ENCODE measurements around the gene JAZF1.

JAZF1 gene

DNA sequence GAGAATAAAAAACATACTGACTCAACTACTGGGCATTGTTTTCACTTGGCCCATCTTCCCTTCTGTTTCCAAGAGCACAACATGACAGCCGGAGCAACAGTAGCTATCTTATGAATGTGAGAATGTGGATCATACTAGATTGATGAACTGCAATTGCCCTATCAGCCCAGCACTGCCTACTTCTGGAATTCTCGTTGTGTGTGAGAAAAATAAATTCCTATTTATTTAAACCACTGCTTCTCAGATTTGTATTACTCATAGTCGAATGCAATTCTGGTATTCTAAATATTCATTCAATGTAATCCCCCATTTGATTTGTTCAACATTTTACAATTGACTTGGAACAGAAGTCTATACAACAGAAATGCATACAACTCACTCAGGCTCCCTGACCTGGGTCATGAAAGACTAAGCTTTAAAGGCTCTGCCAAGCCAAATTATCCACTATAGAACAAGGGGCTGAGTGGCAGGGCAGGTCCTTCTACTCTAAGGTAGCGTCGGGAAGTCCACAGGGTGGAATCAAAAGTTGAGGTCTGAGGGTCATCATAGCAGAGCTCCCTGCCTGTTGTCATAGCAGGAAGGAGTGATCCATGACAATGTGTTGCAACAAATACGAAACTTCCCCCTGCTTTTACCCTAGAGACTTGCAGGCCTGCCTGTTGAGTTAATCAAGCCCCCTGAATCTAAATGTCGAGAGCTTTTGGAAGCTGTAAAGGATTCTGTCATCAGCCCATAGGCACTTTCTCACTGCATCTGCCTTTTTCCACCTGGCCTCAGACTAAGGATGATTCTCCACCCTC, 12.4 kb upstream of the JAZF1 start:
- Histone ChIP-seq H3K4me1 (ENCODE audit: insufficient read depth, insufficient read length) (no peaks in the 10 kb centered on the region), H3K27me3 (ENCODE audit: insufficient read depth, insufficient read length) (no peaks in the 10 kb centered on the region), H3K9ac (ENCODE audit: insufficient read length, low read depth) (no peak overlapping the region), H3K36me3 (ENCODE audit: insufficient read depth, insufficient read length, low read length) (no peaks in the 10 kb centered on the region), H3K9me3 (ENCODE audit: insufficient read depth, low read length) (no peaks in the 10 kb centered on the region), H3K4me3 (ENCODE audit: insufficient read length, low read depth) (no peak overlapping the region)
- DNase-seq (ENCODE audit: low read depth, low spot score): no peak
- TF ChIP-seq YY1 (IDR thresholded peaks at IDR 0.05; ENCODE audit: insufficient read depth, insufficient read length): no peak
- TF ChIP-seq SUZ12 (IDR thresholded peaks at IDR 0.05; ENCODE audit: extremely low read depth, insufficient read depth, insufficient read length): no peak
- no peak for TF ChIP-seq ZNF274 (IDR thresholded peaks at IDR 0.05; ENCODE audit: low read depth, low read length)

- H3K9me3 ChIP-seq (ENCODE audit: insufficient read depth, low read length): no peaks in the 10 kb centered on the region
- DNase-seq (ENCODE audit: low read depth, low spot score): no peak
- TF ChIP-seq ZNF274 (IDR thresholded peaks at IDR 0.05; ENCODE audit: low read depth, low read length) (no peak), SUZ12 (IDR thresholded peaks at IDR 0.05; ENCODE audit: extremely low read depth, insufficient read depth, insufficient read length) (no peak), YY1 (IDR thresholded peaks at IDR 0.05; ENCODE audit: insufficient read depth, insufficient read length) (no peak)
Observed at GRCh38 chr7:28191751-28192150, 11.2 kb upstream of the JAZF1 start.

GRCh38 chr7:28191184-28191583, 10.6 kb upstream of the JAZF1 start:
- no peaks in the 10 kb centered on the region for H3K4me1 ChIP-seq (ENCODE audit: insufficient read depth, insufficient read length)
- H3K9me3 ChIP-seq (ENCODE audit: insufficient read depth, low read length): no peaks in the 10 kb centered on the region
- no peak for DNase-seq (ENCODE audit: low read depth, low spot score)
- H3K36me3 ChIP-seq (ENCODE audit: insufficient read depth, insufficient read length, low read length): no peaks in the 10 kb centered on the region
- no peak overlapping the region for H3K9ac ChIP-seq (ENCODE audit: insufficient read length, low read depth)
- H3K27me3 ChIP-seq (ENCODE audit: insufficient read depth, insufficient read length): no peaks in the 10 kb centered on the region
- no peak overlapping the region for H3K4me3 ChIP-seq (ENCODE audit: insufficient read length, low read depth)
- TF ChIP-seq ZNF274 (IDR thresholded peaks at IDR 0.05; ENCODE audit: low read depth, low read length): no peak
- no peak for TF ChIP-seq SUZ12 (IDR thresholded peaks at IDR 0.05; ENCODE audit: extremely low read depth, insufficient read depth, insufficient read length)
- no peak for TF ChIP-seq YY1 (IDR thresholded peaks at IDR 0.05; ENCODE audit: insufficient read depth, insufficient read length)

More at GRCh38 chr7:28191751-28192150, 11.2 kb upstream of the JAZF1 start:
- Histone ChIP-seq H3K9ac (ENCODE audit: insufficient read length, low read depth) (no peak overlapping the region), H3K27me3 (ENCODE audit: insufficient read depth, insufficient read length) (no peaks in the 10 kb centered on the region), H3K4me1 (ENCODE audit: insufficient read depth, insufficient read length) (no peaks in the 10 kb centered on the region), H3K4me3 (ENCODE audit: insufficient read length, low read depth) (no peak overlapping the region), H3K36me3 (ENCODE audit: insufficient read depth, insufficient read length, low read length) (no peaks in the 10 kb centered on the region)

DNA sequence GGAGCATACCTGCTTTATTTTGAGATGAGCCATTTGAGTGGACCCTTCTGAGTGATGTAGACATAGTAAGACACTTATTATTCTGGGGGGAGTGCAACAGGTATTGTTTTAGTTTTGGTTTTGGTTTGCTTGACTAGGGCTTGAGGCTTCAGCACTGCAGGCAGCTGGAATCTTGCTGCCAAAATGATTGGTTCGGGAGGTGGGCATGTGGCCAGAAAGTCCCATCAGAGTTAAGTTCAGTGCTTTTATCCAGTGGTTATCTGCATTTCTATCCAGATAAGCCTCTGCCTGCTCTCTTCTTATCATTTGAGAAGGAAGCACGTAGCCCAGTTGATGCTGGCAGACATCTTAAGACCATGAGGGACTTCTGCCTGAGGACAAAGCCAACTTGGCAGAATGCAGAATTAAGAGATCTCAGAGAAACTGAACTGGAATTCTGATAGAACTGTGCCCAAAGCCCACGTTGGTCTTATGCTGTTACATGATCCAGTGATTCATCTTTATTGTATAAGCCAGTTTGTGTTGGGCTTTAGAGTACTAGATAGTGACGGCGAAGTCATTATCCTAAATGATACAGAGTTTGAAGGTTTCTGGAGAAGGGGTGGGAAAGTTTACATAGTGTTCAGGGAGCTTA, 9.6 kb upstream of the JAZF1 start:
- Histone ChIP-seq H3K9me3 (ENCODE audit: insufficient read depth, low read length) (no peaks in the 10 kb centered on the region), H3K4me3 (ENCODE audit: insufficient read length, low read depth) (no peak overlapping the region), H3K4me1 (ENCODE audit: insufficient read depth, insufficient read length) (no peaks in the 10 kb centered on the region), H3K27me3 (ENCODE audit: insufficient read depth, insufficient read length) (no peaks in the 10 kb centered on the region), H3K36me3 (ENCODE audit: insufficient read depth, insufficient read length, low read length) (no peaks in the 10 kb centered on the region), H3K9ac (ENCODE audit: insufficient read length, low read depth) (no peak overlapping the region)
- no peak for TF ChIP-seq YY1 (IDR thresholded peaks at IDR 0.05; ENCODE audit: insufficient read depth, insufficient read length)
- no peak for TF ChIP-seq SUZ12 (IDR thresholded peaks at IDR 0.05; ENCODE audit: extremely low read depth, insufficient read depth, insufficient read length)
- TF ChIP-seq ZNF274 (IDR thresholded peaks at IDR 0.05; ENCODE audit: low read depth, low read length): no peak
- DNase-seq (ENCODE audit: low read depth, low spot score): no peak

DNA sequence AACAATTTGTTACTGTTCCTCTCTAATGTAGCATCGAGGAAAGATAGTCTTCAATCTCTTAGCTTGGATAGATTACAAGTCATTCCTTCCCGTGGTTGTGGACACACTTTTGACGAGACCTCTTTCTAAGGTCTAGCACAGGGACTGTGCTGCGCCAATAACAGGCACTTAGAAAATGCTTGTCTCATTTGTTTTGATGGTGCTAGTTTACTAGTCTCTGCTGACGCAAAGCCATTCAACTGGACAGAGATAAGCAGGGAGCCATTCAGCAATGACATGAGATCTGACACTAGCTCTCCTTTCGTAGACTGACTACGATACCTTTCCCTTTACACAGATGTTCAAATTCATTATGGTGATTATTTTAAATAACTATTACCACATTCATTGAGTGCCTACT, 6.4 kb upstream of the JAZF1 start:
- Histone ChIP-seq H3K9me3 (ENCODE audit: insufficient read depth, low read length) (no peaks in the 10 kb centered on the region), H3K36me3 (ENCODE audit: insufficient read depth, insufficient read length, low read length) (no peaks in the 10 kb centered on the region), H3K9ac (ENCODE audit: insufficient read length, low read depth) (no peak overlapping the region), H3K4me1 (ENCODE audit: insufficient read depth, insufficient read length) (peaks cover 2% of the 10 kb centered on the region), H3K4me3 (ENCODE audit: insufficient read length, low read depth) (no peak overlapping the region), H3K27me3 (ENCODE audit: insufficient read depth, insufficient read length) (peaks cover 10% of the 10 kb centered on the region)
- no peak for TF ChIP-seq ZNF274 (IDR thresholded peaks at IDR 0.05; ENCODE audit: low read depth, low read length)
- TF ChIP-seq YY1 (IDR thresholded peaks at IDR 0.05; ENCODE audit: insufficient read depth, insufficient read length): no peak
- no peak for TF ChIP-seq SUZ12 (IDR thresholded peaks at IDR 0.05; ENCODE audit: extremely low read depth, insufficient read depth, insufficient read length)
- DNase-seq (ENCODE audit: low read depth, low spot score): no peak

DNA sequence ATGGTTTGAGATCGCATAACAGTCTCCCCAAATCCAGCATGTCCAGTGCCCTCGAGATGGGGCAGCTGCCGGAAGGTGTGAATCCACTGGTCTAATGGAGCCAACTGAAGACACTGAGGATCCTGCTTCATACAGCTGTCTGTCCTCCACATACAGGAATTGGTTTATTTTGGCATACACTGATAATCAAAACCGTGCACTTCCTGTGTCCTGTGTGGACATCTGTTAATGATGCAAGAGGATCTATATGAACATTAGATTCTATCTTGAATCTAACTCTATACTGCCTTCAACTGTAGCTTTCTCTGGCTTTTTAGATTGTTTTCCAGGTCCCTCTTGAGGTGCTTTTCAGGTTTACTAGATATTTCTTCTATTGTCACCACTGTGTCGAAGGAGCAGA, 3.0 kb upstream of the JAZF1 start:
- Histone ChIP-seq H3K4me1 (ENCODE audit: insufficient read depth, insufficient read length) (peaks cover 3% of the 10 kb centered on the region), H3K36me3 (ENCODE audit: insufficient read depth, insufficient read length, low read length) (no peaks in the 10 kb centered on the region), H3K9ac (ENCODE audit: insufficient read length, low read depth) (no peak overlapping the region), H3K9me3 (ENCODE audit: insufficient read depth, low read length) (no peaks in the 10 kb centered on the region), H3K4me3 (ENCODE audit: insufficient read length, low read depth) (no peak overlapping the region), H3K27me3 (ENCODE audit: insufficient read depth, insufficient read length) (peaks cover 28% of the 10 kb centered on the region)
- no peak for TF ChIP-seq YY1 (IDR thresholded peaks at IDR 0.05; ENCODE audit: insufficient read depth, insufficient read length)
- no peak for TF ChIP-seq SUZ12 (IDR thresholded peaks at IDR 0.05; ENCODE audit: extremely low read depth, insufficient read depth, insufficient read length)
- no peak for TF ChIP-seq ZNF274 (IDR thresholded peaks at IDR 0.05; ENCODE audit: low read depth, low read length)
- no peak for DNase-seq (ENCODE audit: low read depth, low spot score)

GRCh38 chr7:28182071-28182471, 1.5 kb upstream of the JAZF1 start:
- H3K4me1 ChIP-seq (ENCODE audit: insufficient read depth, insufficient read length): peaks cover 3% of the 10 kb centered on the region
- TF ChIP-seq ZNF274 (IDR thresholded peaks at IDR 0.05; ENCODE audit: low read depth, low read length) (no peak), YY1 (IDR thresholded peaks at IDR 0.05; ENCODE audit: insufficient read depth, insufficient read length) (no peak), SUZ12 (IDR thresholded peaks at IDR 0.05; ENCODE audit: extremely low read depth, insufficient read depth, insufficient read length) (no peak)

More at GRCh38 chr7:28182071-28182471, 1.5 kb upstream of the JAZF1 start:
- Histone ChIP-seq H3K9ac (ENCODE audit: insufficient read length, low read depth) (no peak overlapping the region), H3K36me3 (ENCODE audit: insufficient read depth, insufficient read length, low read length) (no peaks in the 10 kb centered on the region), H3K4me3 (ENCODE audit: insufficient read length, low read depth) (no peak overlapping the region), H3K27me3 (ENCODE audit: insufficient read depth, insufficient read length) (peaks cover 30% of the 10 kb centered on the region), H3K9me3 (ENCODE audit: insufficient read depth, low read length) (no peaks in the 10 kb centered on the region)
- DNase-seq (ENCODE audit: low read depth, low spot score): no peak
